K562 (cell line): ENCODE results near the gene ADCY4. TPM values are rescaled to one million over a fixed set of nuclear protein-coding genes. Genes with fewer than 3 reads are reported as not detected.

Experiments
- ATAC-seq: fragments of 200-7000 bp; cut with Tn5 transposase; 3 replicates; pipeline ENCODE4 v1.9.1; 2020; ENCODE audit warnings: moderate library complexity
- BruUV-seq: library from RNA; stranded (reverse); fragments of 400-500 nt; replicated peaks from 2 replicates; lab custom pipeline; 2021; lab: Mats Ljungman, UMichigan
- CTCF ChIA-PET: fragments of 300-600 bp; formaldehyde crosslinking; extraction: SDS; loops from one replicate; lab custom pipeline; 2021; ENCODE audit warnings: low intra/inter-chr PET ratio; lab: Yijun Ruan, JAX
- POLR2A ChIA-PET: fragments of 300-600, 350-650 bp; sonication (Branson Sonifier 250); formaldehyde crosslinking; extraction: SDS; loops from one replicate; lab custom pipeline; 2021; ENCODE audit warnings: antibody characterized with exemption, inconsistent platforms; lab: Yijun Ruan, JAX
- DNase-seq, 4 experiments: peaks; one replicate each; pipeline versions ENCODE4 v3.0.0 to v3.0.0-alpha.2; 2011 to 2018; ENCODE audit warnings: low spot score in 3 of 4, mixed read lengths in 3 of 4; ENCODE audit errors: extremely low read depth in 1 of 4
- FAIRE-seq: peaks from 2 replicates; lab custom pipeline; 2011; peaks lifted over from hg19 to GRCh38; lab: Jason Lieb, UNC
- H2AFZ ChIP-seq: 2 replicates; pipeline ENCODE4 v1.6.0; 2011; ENCODE audit warnings: low read depth, low read length, control low read depth, inconsistent platforms
- H3K27ac ChIP-seq: fragments of 200-600 bp; 3 replicates; pipeline ENCODE4 v1.8.0; 2011; ENCODE audit warnings: low read depth, mild to moderate bottlenecking, control low read depth, inconsistent platforms, low read length, moderate library complexity, mixed read lengths; ENCODE audit errors: extremely low read depth
- H3K27me3 ChIP-seq, 2 experiments: fragments of 300-600 bp in 1 of 2; 2 replicates in 1 of 2; 3 replicates in 1 of 2; pipeline versions ENCODE4 v1.6.0 to v1.8.0; 2011; ENCODE audit warnings: inconsistent platforms in 2 of 2, low read length in 2 of 2, mild to moderate bottlenecking in 1 of 2, mixed read lengths in 1 of 2, moderate library complexity in 1 of 2; ENCODE audit not compliant: control insufficient read depth in 2 of 2, insufficient read depth in 2 of 2
- H3K36me3 ChIP-seq: fragments of 300-600 bp; 3 replicates; pipeline ENCODE4 v1.8.0; 2011; ENCODE audit warnings: mild to moderate bottlenecking, low read length, inconsistent platforms; ENCODE audit not compliant: control insufficient read depth, insufficient read depth
- H3K4me1 ChIP-seq, 2 experiments: fragments of 200-600 bp in 1 of 2; replicated peaks in 1 of 2; 2 replicates in 1 of 2; 3 replicates in 1 of 2; pipeline versions ENCODE4 v1.5.1 to v1.8.0; 2011; ENCODE audit warnings: inconsistent platforms in 2 of 2, low read length in 2 of 2, mild to moderate bottlenecking in 1 of 2, mixed read lengths in 1 of 2, moderate library complexity in 1 of 2; ENCODE audit not compliant: control insufficient read depth in 2 of 2, insufficient read depth in 2 of 2
- H3K4me2 ChIP-seq: 2 replicates; pipeline ENCODE4 v1.6.1; 2011; ENCODE audit warnings: low read length, control low read depth, inconsistent platforms, mixed read lengths; ENCODE audit not compliant: insufficient read depth
- H3K4me3 ChIP-seq: fragments of 200-600 bp; sonication (generic), shearing (Covaris generic); 2 replicates; pipeline ENCODE4 v1.5.1; 2016; ENCODE audit warnings: control low read depth, inconsistent platforms
- H3K79me2 ChIP-seq: fragments of 200-600 bp; 3 replicates; pipeline ENCODE4 v1.8.0; 2011; ENCODE audit warnings: low read length, inconsistent platforms; ENCODE audit not compliant: control insufficient read depth, insufficient read depth
- H3K9ac ChIP-seq, 2 experiments: 2 replicates each; pipeline versions ENCODE4 v1.6.0 to v1.6.1; 2011; ENCODE audit warnings: low read depth in 2 of 2, low read length in 2 of 2, control low read depth in 1 of 2, inconsistent platforms in 1 of 2, mild to moderate bottlenecking in 1 of 2, mixed read lengths in 1 of 2; ENCODE audit not compliant: insufficient read depth in 1 of 2
- H3K9me1 ChIP-seq: one replicate; pipeline ENCODE4 v1.6.0; 2011; ENCODE audit warnings: inconsistent platforms, mild to moderate bottlenecking, low read length, moderate library complexity; ENCODE audit not compliant: control insufficient read depth, insufficient read depth
- H3K9me3 ChIP-seq: replicated peaks from 2 replicates; pipeline ENCODE4 v1.5.1; 2011; ENCODE audit warnings: low read depth, low read length, inconsistent platforms; ENCODE audit not compliant: control insufficient read depth, insufficient read depth
- H4K20me1 ChIP-seq: replicated peaks from 2 replicates; pipeline ENCODE4 v1.6.1; 2011; ENCODE audit warnings: low read length, inconsistent platforms, mixed read lengths; ENCODE audit not compliant: control insufficient read depth, insufficient read depth
- CEBPB ChIP-seq: fragments of 450-650 bp; IDR thresholded peaks from 2 replicates; pipeline ENCODE4 v1.6.1; 2016; ENCODE audit warnings: missing genetic modification characterization, missing compliant biosample characterization
- GATAD2B ChIP-seq: fragments of 450-650 bp; IDR thresholded peaks from 2 replicates; pipeline ENCODE4 v1.6.1; 2017; ENCODE audit warnings: mild to moderate bottlenecking, borderline replicate concordance
- JUNB ChIP-seq: fragments of 450-650 bp; formaldehyde crosslinking; conservative IDR thresholded peaks from 2 replicates; pipeline ENCODE4 v1.4.0; 2020; ENCODE audit warnings: mild to moderate bottlenecking
- KDM2B ChIP-seq: fragments of 250-450 bp; sonication (Bioruptor Pico); IDR thresholded peaks from 2 replicates; pipeline ENCODE4 v1.8.0; 2021; ENCODE audit warnings: mild to moderate bottlenecking, moderate library complexity
- MAFK ChIP-seq: IDR thresholded peaks from 2 replicates; pipeline ENCODE4 v1.6.1; 2011; ENCODE audit warnings: low read length, improper control_type of control experiment
- MXI1 ChIP-seq: IDR thresholded peaks from 2 replicates; pipeline ENCODE4 v1.6.1; 2011; ENCODE audit warnings: low read depth, mild to moderate bottlenecking, improper control_type of control experiment, low read length
- NFIC ChIP-seq: fragments of 450-650 bp; IDR thresholded peaks from 2 replicates; pipeline ENCODE4 v1.6.1; 2017; ENCODE audit warnings: mild to moderate bottlenecking, inconsistent platforms
- NFRKB ChIP-seq: fragments of 450-650 bp; IDR thresholded peaks from 2 replicates; pipeline ENCODE4 v1.6.1; 2016; ENCODE audit warnings: low read depth
- NR2C1 ChIP-seq, 2 experiments: fragments of 450-650 bp; IDR thresholded peaks; 2 replicates each; pipeline ENCODE4 v1.6.1; 2017; ENCODE audit warnings: mild to moderate bottlenecking in 2 of 2, antibody characterized with exemption in 1 of 2, inconsistent platforms in 1 of 2, missing compliant biosample characterization in 1 of 2, missing genetic modification characterization in 1 of 2
- TAF9B ChIP-seq: fragments of 450-650 bp; IDR thresholded peaks from 2 replicates; pipeline ENCODE4 v1.6.1; 2018; ENCODE audit warnings: mild to moderate bottlenecking; ENCODE audit not compliant: partially characterized antibody
- TARDBP ChIP-seq: fragments of 450-650 bp; IDR thresholded peaks from 2 replicates; pipeline ENCODE4 v1.6.1; 2016
- TCF15 ChIP-seq: fragments of 250-450 bp; sonication (Bioruptor Pico); IDR thresholded peaks from 2 replicates; pipeline ENCODE4 v1.8.0; 2022; ENCODE audit warnings: moderate library complexity, mild to moderate bottlenecking, inconsistent platforms
- ZNF23 ChIP-seq: fragments of 250-450 bp; sonication (Bioruptor Pico); IDR thresholded peaks from 2 replicates; pipeline ENCODE4 v1.4.0; 2020; ENCODE audit warnings: mild to moderate bottlenecking
- ZNF263 ChIP-seq: sonication (generic); formaldehyde crosslinking; IDR thresholded peaks from 2 replicates; pipeline ENCODE4 v1.8.0; 2022; ENCODE audit warnings: mild to moderate bottlenecking, missing genetic modification reagents, borderline replicate concordance
- ZNF347 ChIP-seq: fragments of 450-650 bp; formaldehyde crosslinking; IDR thresholded peaks from 2 replicates; pipeline ENCODE4 v1.4.0; 2020; ENCODE audit warnings: low read depth, mild to moderate bottlenecking, moderate library complexity
- ZNF764 ChIP-seq: fragments of 250-450 bp; sonication (Bioruptor Pico); IDR thresholded peaks from 2 replicates; pipeline ENCODE4 v1.4.0; 2020; ENCODE audit warnings: low read depth, mild to moderate bottlenecking, moderate library complexity
- WGBS: fragments of 100-300 bp; shearing (Covaris generic); methylation state at CpG from one replicate; pipeline ENCODE4 v1.1.6; 2016; ENCODE audit warnings: low coverage, mixed read lengths; ENCODE audit not compliant: insufficient coverage; ENCODE audit errors: missing lambda C conversion rate; 5-methylcytosine and 5-hydroxymethylcytosine counted together
- in situ Hi-C: fragments of 300-500 bp; cut with MboI; formaldehyde crosslinking; loops from 4 replicates; pipeline ENCODE4 v1.15.0; 2018; ENCODE audit warnings: inconsistent platforms, mixed read lengths
- intact Hi-C: fragments of 100-400 bp; cut with micrococcal nuclease; formaldehyde crosslinking; loops from 2 replicates; pipeline ENCODE4 v1.14.2; 2022
- polyA plus RNA-seq, 8 experiments: library from polyadenylated mRNA; depleted of rRNA in 4 of 8; stranded (reverse) in 5 of 8; unstranded in 3 of 8; fragments of >200 nt; fragmentation: Nextera tagmentation in 2 of 8; fragmentation: Illumina TruSeq in 1 of 8; extraction: Ambion mirVana in 2 of 8; extraction: Trizol in 1 of 8; gene quantifications; 2 replicates each; pipeline versions ENCODE4 v1.2.1 to v1.2.3, GENCODE V29; 2011 to 2014; ENCODE audit warnings: inconsistent platforms in 1 of 8, missing spikeins in 1 of 8
- total RNA-seq, 7 experiments: library from RNA; depleted of rRNA in 6 of 7; stranded (reverse); fragments of >200 nt in 6 of 7; fragmentation: Illumina TruSeq in 2 of 7; extraction: Trizol in 2 of 7; gene quantifications; 2 replicates each; pipeline versions ENCODE4 v1.2.1 to v1.2.3, GENCODE V29; 2011 to 2021; ENCODE audit warnings: low replicate concordance in 1 of 7
- TF ChIP-seq, protein P1 (sequence below): fragments of 450-650 bp; formaldehyde crosslinking; IDR thresholded peaks from 2 replicates; pipeline ENCODE4 v1.4.0; 2020; ENCODE audit warnings: mild to moderate bottlenecking, moderate library complexity

ADCY4 gene
- total and polyA plus RNA-seq, 9 of the 15 experiments (the other 6 are each of a cell fraction or from before 2014, with no cell fraction given): 0.04 to 0.31 (median 0.15) TPM; not detected in 2

DNA sequence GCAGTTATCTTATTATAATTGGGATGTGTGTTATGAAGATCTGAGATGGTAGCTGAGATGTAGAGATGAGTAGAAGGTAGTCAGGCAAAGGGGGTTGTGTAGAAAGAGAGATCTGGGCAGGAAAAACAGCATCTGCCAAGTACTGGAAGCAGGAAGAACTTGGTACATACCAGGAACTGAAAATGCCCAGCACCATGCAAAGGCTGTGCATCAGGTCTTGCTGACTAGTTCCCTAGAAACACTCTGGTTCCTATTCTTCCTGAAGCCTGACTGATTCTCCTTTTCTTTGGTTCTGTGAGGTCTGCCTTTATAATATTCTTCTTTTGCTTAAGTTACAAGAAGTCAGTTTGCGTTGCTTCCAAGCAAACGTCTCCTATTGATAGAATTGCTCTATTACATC lies 26.5 kb upstream of the ADCY4 start:
- no peak overlapping the region for H3K9ac ChIP-seq
- POLR2A ChIA-PET: no interaction called here
- no peaks in the 10 kb centered on the region for H3K9me1 ChIP-seq
- no peak overlapping the region for H2AFZ ChIP-seq
- no peak overlapping the region for H3K4me3 ChIP-seq
- no peak for ATAC-seq
- 25% methylated on average over 2 of the region's 2 CpGs for WGBS
- TF ChIP-seq NFIC: no peak
- TF ChIP-seq KDM2B (CRISPR knock-in tag): no peak
- TF ChIP-seq TCF15: no peak
- no peak for TF ChIP-seq TARDBP
- no peak for TF ChIP-seq MXI1
- TF ChIP-seq JUNB (CRISPR knock-in tag): no peak
- TF ChIP-seq NFRKB: no peak
- TF ChIP-seq ZNF764 (CRISPR knock-in tag): no peak
- no peak for TF ChIP-seq ZNF347
- TF ChIP-seq, protein P1, sequence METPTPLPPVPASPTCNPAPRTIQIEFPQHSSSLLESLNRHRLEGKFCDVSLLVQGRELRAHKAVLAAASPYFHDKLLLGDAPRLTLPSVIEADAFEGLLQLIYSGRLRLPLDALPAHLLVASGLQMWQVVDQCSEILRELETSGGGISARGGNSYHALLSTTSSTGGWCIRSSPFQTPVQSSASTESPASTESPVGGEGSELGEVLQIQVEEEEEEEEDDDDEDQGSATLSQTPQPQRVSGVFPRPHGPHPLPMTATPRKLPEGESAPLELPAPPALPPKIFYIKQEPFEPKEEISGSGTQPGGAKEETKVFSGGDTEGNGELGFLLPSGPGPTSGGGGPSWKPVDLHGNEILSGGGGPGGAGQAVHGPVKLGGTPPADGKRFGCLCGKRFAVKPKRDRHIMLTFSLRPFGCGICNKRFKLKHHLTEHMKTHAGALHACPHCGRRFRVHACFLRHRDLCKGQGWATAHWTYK (CRISPR knock-in tag): no peak
- TF ChIP-seq NR2C1 (IDR thresholded peaks at IDR 0.05): no peak
- no peak for TF ChIP-seq NR2C1 (tag; IDR thresholded peaks at IDR 0.05)
- TF ChIP-seq MAFK: no peak
- TF ChIP-seq TAF9B: no peak
- TF ChIP-seq ZNF23 (CRISPR knock-in tag): no peak
- TF ChIP-seq CEBPB (tag): no peak
- no peak for TF ChIP-seq ZNF263 (CRISPR knock-in tag)
- no peak for TF ChIP-seq GATAD2B
- TF ChIP-seq, all 486 proteins: peak for 0
- no peak for DNase-seq
- Histone ChIP-seq H3K4me1 (peaks cover 4 to 8% of the 10 kb centered on the region in 2 experiments; a peak in 4 of 5 replicates), H3K9me3 (no peaks in the 10 kb centered on the region; the same call in 1 of the 2 replicates), H3K4me2 (no peak overlapping the region), H3K79me2 (no peaks in the 10 kb centered on the region), H3K27ac (no peak overlapping the region), H3K36me3 (no peaks in the 10 kb centered on the region), H4K20me1 (no peaks in the 10 kb centered on the region), H3K27me3 (no peaks in the 10 kb centered on the region)
- intact Hi-C loops (no loop called here), in situ Hi-C loops (no loop called here)
- no peak for FAIRE-seq
- no TSS peak for BruUV-seq
- CTCF ChIA-PET: no interaction called here
